ACHN (cell line): ENCODE data around the gene SORT1.
"Not testable (repeated sequence)": the region's sequence is repeated elsewhere in the genome, so short reads cannot be mapped to it uniquely, and the experiment has no call there.

Source experiments
- DNase-seq: peaks from one replicate; pipeline ENCODE4 v3.0.0-alpha.2; 2015
- in situ Hi-C: cut with HindIII; loops from 2 replicates; pipeline ENCODE4 v1.10.0; 2017; ENCODE audit warnings: low sequenced_read_pairs, low pct_ligation_motif_present, low pct_unique_long_range_greater_than_20kb

The SORT1 gene

DNA sequence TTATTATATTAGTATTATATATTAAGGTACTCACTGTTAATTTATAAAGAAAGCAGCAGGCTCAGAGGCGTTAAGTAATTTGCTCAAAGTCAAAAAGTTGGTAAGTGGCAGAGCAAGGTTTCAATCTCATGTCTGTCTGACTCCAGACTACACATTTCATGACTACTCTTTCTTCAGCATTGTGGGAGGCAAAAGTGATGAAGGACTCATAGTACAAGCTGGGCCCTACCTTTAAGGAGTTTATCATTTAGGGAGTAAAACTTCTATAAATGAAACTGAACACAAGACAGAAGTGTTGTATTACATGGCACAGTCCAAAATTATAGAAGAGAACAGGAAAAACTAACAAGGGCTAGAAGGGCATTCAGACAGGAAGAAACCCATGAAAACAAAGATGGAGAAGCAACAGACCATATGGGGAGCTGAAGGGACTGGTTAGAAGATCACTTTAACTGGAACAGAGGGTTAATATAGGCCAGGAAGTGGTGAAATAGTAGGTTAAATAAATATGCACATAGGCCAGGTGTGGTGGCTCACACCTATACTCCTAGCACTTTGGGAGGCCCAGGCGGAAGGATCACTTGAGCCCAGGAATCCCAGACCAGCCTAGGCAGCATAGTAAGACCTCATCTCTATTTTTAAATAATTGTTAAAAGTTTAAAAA lies 11.5 kb downstream of the SORT1 start:
- in situ Hi-C loops, result loop anchor here (10.0 kb wide), 1 partner anchor 111 kb away; no protein-coding TSS in a partner anchor
- DNase-seq, result no peak

DNA sequence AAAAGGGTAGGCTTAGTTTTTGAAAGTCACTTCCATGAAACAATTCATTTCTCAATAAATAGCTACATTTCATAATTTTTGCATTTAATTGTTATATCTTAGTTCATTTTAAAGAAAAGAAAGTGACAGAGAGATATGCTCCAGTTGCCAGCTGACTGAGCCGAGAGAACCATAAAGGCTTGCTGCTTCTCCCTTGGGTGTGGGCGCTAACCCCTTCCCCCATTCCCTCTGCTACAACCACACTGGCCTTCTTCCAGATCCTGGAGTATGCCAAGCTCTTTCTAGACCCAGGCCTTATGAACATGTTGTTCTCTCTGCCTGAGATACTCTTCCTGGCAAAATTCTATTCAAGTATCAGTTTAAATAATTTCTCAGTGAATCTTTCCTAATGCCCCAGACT lies 12.3 kb downstream of the SORT1 start:
- in situ Hi-C loops, result loop anchor here (10.0 kb wide), 1 partner anchor 111 kb away; no protein-coding TSS in a partner anchor
- no peak for DNase-seq

DNA sequence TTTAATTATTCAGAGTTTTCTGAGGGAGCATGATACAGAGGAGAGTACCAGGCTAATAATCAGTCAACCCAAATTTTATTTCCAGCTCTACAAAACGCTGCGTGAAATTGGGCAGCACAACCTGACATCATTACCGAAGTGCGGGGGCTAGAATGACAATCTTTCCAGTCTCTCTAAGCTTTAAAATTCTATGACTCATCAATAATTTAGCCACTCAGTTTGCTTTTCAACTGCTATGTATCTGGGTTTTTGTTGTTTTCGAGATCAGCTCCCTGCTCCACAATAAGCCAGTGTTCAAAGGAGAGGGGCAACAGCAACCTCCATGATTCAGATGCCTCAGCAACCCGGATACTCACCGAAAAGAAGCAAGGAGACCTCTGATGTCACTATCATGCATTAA lies 13.9 kb downstream of the SORT1 start:
- in situ Hi-C loops, result loop anchor here (10.0 kb wide), 1 partner anchor 109 kb away; no protein-coding TSS in a partner anchor
- DNase-seq, result no peak

DNA sequence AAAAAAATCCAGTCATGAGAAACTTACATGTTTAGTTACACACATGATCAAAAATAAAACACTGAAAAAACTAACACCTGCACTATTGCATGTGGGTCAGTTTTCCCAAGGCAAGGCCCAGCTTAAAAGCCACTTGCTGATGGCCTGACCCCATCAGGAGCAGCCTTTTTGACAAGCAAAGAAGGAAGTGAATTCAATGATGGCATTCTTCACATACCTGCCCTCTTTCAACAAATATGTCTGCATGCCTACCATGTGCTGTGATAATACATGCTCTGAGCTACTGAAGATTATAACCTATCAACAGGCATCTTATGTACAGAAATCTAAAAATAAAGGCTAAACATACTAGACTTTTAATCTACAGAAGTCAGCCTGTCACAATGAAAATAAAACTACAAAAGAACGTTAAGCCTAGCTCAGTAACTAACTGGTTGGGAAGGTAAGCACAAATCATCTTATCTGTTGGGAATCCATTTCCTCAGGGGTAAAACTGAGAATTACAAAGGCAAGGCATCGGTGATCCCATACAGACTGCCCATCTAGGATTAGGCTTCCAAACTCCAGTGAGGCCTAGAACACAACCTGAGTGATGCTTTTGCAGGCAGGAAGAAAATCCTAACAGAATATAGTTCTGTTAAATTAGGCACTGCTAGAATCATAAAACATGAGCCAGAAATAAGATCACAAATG lies 14.5 kb downstream of the SORT1 start:
- in situ Hi-C loops, result loop anchor here (10.0 kb wide), 1 partner anchor 108 kb away; no protein-coding TSS in a partner anchor
- DNase-seq, result no peak

DNA sequence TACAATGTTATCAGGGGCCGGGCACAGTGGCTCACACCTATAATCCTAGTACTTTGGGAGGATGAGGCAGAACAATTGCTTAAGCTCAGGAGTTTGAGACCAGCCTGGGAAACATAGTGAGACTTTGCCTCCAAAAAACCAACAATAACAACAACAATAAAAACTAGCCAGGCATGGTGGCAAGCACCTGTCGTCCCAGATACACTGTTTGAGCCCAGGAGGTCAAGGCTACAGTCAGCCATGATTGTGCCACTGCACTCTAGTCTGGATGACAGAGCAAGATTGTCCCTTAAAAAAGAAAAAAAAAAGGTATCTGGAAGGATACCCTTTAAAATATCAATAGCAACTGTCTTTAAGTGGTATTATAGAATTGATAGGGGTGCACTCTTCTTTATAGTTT lies 16.1 kb downstream of the SORT1 start:
- DNase-seq, result no peak
- in situ Hi-C loops, result loop anchor here (10.0 kb wide), 1 partner anchor 107 kb away; no protein-coding TSS in a partner anchor

DNA sequence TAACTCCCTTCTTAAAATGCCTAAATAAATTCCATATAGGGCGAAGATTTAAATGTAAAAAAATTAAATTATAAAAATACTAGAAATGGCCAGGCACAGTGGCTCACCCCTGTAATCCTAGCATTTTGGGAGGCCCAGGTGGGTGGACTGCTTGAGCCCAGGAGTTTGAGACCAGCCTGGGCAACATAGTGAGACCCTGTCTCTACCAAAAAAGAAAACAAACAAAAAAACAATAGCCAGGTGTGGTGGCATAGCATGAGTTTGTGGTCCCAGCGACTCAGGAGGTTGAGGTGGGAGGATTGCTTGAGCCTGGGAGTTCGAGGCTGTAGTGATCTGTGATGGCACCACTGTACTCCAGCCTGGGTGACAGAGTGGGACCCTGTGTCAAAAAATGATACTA lies 17.8 kb downstream of the SORT1 start:
- in situ Hi-C loops, result loop anchor here (10.0 kb wide), 1 partner anchor 105 kb away; no protein-coding TSS in a partner anchor

DNA sequence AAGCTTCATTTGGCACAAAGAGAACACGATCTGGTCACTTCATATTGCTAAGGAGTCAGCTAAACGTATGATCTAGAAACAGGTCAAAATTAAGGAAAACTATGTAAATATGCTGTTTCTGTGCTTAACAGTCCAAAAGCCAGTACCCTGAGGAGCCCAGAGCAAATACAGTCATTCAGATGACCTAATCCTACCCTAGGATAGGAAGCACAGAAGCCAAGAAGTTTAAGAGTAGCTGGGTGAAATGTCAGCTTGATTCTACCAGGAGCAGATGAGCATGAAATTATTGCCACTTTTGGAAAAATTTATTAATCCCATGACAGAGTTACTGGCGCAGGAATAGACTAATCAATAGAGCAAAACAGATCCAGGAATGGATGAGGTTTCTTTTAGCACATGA lies 18.3 kb downstream of the SORT1 start:
- in situ Hi-C loops, result no loop called here

More for the DNA sequence above, 17.8 kb downstream of the SORT1 start:
- no peak for DNase-seq

DNA sequence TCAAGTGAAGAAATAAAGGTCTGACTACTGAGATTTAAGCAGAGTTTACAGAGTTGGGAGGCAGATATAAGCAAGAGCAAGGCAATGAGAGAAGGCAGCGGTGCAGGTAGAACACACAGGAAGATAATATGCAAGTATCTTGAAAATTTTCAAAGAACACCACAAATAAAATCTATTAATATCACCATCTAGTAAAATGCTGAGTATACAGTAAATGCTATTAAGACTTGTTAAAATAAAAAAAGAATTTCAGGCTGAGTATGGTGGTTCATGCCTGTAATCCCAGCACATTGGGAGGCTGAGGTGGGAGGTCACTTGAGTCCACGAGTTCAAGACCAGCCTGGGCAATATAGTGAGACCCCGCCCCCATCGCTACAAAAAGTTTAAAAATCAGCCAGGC lies 20.0 kb downstream of the SORT1 start:
- in situ Hi-C loops, result no loop called here
- no peak for DNase-seq

More for the DNA sequence above, 18.3 kb downstream of the SORT1 start:
- DNase-seq, result no peak

DNA sequence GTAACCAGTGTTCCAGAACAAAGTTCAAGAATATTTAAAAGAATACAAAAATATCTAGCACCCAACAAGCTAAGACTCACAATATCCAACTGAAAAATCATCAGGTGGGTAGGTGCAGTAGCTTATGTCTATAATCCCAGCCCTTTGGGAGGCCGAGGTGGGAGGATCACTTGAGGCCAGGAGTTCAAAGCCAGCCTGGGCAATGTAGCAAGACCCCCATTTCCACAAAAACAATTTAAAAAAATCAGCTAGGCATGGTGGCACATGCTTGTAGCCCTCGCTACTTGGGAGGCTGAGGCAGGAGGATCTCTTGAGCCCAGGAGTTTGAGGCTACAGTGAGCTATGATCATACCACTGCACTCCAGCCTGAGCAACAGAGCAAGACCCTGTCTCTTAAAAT lies 24.0 kb downstream of the SORT1 start:
- DNase-seq, in situ Hi-C loops: not testable (repeated sequence)

DNA sequence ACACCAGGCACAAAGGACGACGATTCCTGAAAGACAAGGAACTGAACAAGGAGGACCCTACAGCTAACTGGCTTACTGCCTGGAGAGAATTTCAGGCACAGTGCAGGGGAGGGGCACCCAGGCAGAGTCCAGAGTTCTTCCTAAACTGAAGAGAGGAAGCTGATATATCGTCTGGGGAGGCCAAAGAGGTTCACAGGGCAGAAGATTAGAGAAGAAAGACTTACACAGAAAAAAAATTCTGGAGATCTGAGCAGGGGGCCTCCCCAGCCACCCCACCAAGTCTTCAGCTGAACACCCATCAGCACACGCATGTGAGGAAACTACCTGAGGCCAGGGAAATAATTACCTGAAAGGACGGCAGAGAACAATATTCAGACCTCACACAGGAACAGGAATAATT lies 24.6 kb downstream of the SORT1 start:
- no peak for DNase-seq
- in situ Hi-C loops, result no loop called here

DNA sequence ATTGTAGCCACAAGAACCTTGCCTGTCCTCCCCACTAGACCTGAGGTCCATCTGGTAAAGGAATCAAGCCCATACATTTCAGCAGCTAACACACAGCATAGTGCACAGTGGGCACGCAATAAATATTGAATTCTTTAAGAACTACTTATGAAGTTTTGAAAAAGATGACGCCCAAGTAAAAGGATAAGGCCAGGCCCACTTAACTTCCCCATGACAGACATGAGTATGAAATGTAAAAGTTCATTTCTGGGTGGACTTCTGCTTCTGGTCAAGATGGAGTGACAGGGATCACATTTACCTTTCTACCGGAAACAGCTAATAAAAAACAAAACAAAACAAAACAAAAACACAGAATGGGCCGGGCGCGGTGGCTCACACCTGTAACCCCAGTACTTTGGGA lies 25.4 kb downstream of the SORT1 start:
- in situ Hi-C loops, result no loop called here
- no peak for DNase-seq

DNA sequence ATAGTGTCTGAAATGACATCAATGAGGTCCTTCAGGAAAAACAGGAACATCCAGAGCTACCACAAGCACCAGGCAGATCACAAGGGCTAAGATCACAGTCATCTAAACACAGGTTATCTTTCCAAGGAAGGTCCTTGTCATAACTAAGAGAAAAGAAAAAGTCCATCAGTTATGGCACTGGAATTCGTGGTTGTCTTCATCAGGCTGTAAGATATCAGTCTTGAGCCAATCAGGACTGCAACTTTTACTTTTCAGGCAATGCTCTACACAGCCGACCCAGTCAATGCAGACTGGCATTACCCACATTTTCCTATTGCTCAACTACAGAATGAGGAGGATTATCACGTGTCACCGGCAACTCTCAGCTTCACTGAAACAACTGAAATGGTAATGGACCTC lies 26.4 kb downstream of the SORT1 start:
- in situ Hi-C loops, result no loop called here

DNA sequence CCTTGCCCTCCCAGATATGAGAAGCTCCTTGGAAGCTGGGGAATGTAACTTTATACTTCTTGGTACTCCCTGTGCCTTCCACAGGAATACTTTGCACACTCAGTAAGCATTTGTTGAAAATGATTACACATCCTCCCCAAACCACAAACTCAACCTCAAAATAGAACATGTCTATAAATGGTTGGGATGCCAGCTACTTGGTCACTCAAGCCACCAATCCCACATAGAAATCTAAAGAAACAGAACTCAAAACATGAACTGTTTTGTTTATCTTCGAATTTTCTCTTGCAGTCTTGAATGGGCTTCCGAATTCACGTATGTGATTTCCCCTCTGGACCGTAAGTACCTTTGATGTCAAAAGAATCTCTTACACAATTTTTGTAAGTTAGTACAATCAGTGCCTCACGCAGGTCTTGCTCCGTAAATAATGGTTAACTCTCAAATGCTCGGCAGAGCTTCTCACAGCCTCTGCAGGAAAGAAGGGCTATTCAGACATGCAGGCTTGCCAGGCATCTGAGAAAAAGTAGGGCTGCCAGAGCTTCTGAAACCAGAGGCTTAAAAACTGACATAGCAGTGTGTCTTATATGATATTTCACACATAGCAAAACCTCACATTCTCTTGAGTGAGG lies 26.9 kb downstream of the SORT1 start:
- DNase-seq, result peak; percentile 87
- in situ Hi-C loops, result no loop called here

More for the DNA sequence above, 26.4 kb downstream of the SORT1 start:
- DNase-seq, result peak; percentile 27

DNA sequence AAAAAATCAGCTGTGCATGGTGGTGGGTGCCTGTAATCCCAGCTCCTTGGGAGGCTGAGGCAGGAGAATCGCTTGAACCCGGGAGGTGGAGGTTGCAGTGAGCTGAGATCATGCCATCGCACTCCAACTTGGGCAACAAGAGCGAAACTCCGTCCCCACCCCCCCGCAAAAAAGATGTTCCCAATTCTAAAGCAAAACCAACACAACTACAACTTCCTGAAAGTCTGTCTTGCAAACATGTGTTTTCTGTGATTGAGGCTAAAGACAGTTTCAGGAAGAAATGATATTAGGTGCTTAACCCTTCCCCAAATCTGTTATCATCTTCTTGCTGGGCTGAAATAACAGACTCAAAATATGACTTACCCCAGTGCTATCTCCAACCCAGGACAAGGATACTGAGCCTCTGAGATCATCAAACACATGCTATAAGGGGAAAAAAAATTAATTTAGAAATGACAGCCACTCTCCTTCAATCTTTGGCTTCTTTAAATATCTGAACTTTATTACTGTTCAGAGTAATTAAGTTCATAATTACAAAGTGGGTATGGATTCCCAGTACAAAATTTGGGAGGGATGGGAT lies 28.5 kb downstream of the SORT1 start:
- DNase-seq, result no peak
- in situ Hi-C loops, result no loop called here

DNA sequence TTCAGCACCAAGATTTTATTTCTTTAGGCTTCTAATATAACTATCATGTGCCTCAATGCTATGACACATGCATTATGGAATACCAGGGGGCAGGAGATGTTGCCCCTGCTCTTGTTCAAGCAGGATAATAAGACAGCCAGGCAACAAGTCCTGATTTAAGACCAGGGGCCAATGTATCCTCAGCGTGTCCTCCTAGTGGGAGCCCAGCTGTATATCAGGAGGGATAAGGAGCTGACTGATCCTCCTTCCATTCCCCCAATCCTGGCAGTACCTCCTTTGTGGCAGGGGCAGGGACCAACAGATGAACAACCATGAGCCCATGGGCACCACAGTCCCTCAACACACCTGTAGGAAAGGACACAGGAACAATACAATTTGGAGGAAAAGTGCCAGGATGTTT lies 29.3 kb downstream of the SORT1 start:
- in situ Hi-C loops, result no loop called here
- no peak for DNase-seq

DNA sequence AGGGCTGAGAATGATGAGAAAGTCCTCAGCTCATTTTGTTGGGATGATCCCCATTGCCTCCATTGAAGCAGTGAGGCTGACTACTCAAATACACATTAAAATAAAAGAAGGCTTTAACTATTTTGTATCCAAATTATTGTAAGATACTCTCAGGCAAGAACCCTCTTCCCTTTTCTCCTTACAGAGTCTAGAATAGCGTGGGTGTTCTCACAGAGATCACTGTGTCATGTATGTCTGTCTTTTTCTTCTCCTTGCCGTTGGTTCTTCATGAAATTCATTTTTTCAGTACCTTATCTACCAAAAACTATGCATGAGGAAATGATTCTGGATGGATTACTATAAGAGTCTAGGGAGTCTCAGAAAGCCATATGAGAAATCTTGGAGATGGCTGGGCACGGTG lies 30.1 kb downstream of the SORT1 start:
- DNase-seq, result no peak
- in situ Hi-C loops, result no loop called here

DNA sequence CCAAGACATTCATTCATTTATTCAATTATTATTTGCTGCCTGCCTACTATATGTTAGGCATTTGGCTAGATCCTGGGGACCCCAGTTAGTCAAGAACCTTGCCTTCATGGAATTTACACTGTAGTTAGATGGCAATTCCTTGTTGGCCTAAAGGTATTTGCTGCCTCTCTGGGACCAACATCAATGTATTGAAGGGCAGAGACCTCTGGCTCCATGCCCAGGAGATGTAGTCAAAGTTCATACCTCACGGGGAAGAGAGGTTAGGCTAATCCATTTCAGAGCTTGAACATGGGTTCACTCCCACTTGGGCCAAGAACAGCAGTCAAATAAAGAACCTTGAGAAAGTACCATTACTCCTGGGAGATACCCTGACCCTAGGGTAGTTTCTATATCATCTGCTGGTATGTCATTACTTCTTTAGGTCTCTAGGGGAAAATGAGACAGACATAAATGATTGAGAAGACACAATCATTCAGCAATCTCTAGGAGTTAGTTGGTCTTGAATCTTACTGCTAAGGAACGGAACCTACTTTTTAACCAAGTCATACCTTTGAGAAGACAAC lies 32.0 kb downstream of the SORT1 start:
- in situ Hi-C loops, result no loop called here
- no peak for DNase-seq

DNA sequence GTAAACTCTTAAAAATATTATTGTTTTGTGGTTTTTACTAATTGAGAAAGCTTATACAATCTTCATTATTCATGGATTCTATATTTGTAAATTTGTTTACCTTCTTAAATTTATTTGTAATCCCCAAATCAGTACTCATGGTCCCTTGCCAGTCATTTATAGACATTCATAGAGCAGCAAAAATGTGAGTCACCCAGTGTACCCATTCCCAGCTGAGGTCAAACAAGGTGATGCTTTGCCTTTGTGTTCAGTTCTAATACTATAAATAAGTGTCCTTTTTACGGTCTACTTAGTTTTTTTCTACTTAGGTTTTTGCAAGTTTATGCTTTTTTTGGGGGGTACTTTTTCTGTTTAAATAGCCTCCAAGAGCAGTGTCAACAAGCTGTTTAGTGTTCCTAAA lies 36.1 kb downstream of the SORT1 start:
- in situ Hi-C loops, result no loop called here
- DNase-seq, result no peak

DNA sequence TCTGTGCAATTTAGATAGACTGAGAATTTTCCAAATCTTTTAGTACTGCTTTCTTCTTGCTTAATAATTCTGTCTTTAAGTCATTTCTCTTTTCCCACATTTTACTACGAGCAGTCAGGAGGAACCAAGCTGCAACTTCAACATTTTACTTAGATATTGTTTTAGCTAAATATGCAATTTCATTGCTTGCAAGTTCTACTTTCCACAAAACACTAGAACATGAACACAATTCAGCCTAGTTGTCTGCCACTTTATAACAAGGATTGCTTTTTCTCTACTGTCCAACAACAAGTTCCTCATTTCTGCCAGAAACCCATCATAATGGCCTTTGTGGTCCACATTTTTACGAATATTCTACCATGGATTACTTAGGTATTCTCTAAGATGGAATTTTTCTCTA lies 36.6 kb downstream of the SORT1 start:
- DNase-seq, result no peak
- in situ Hi-C loops, result no loop called here
